ENCODE measurements around the gene ZMIZ1. TPM values are rescaled to one million over a fixed set of nuclear protein-coding genes. Genes with fewer than 3 reads are reported as not detected.

ZMIZ1 gene
- polyA plus RNA-seq, 1 donor from 2014 or later = 26.8 TPM

GRCh38 chr10:79287973-79288723 lies 219.4 kb downstream of the ZMIZ1 start:
- Histone ChIP-seq H3K36me3 (ENCODE audit: insufficient read depth, low read length) (peaks cover 5% of the 10 kb centered on the region), H3K9ac (ENCODE audit: low read length) (no peak overlapping the region), H3K4me3 (ENCODE audit: low read length) (no peak overlapping the region), H4K20me1 (ENCODE audit: insufficient read depth) (peaks cover 16% of the 10 kb centered on the region), H3F3A (ENCODE audit: insufficient read depth, low read length, poor library complexity, severe bottlenecking) (no peaks in the 10 kb centered on the region), H3K9me2 (ENCODE audit: insufficient read depth, low read length) (no peaks in the 10 kb centered on the region), H3K27ac (ENCODE audit: low read length) (no peak overlapping the region), H3K79me2 (replicated peaks; ENCODE audit: insufficient read depth, low read length) (peaks cover 3% of the 10 kb centered on the region), H3K27me3 (ENCODE audit: insufficient read depth, low read depth, low read length) (no peaks in the 10 kb centered on the region), H2AFZ (ENCODE audit: low read depth, low read length) (no peak overlapping the region), H3K9me3 (ENCODE audit: low read length) (no peaks in the 10 kb centered on the region), H3K4me2 (ENCODE audit: low read length) (no peak overlapping the region)
- no peak for TF ChIP-seq EZH2 (IDR thresholded peaks at IDR 0.05; ENCODE audit: borderline replicate concordance, insufficient read depth, low read length, poor library complexity, severe bottlenecking)

GRCh38 chr10:79289801-79290200 lies 221.0 kb downstream of the ZMIZ1 start:
- H3K9ac ChIP-seq (ENCODE audit: low read length) = no peak overlapping the region
- H3K9me2 ChIP-seq (ENCODE audit: insufficient read depth, low read length) = no peaks in the 10 kb centered on the region
- no peak overlapping the region for H2AFZ ChIP-seq (ENCODE audit: low read depth, low read length)
- no peaks in the 10 kb centered on the region for H3K27me3 ChIP-seq (ENCODE audit: insufficient read depth, low read depth, low read length)
- no peak overlapping the region for H3K4me2 ChIP-seq (ENCODE audit: low read length)
- no peak overlapping the region for H3K4me3 ChIP-seq (ENCODE audit: low read length)
- H3F3A ChIP-seq (ENCODE audit: insufficient read depth, low read length, poor library complexity, severe bottlenecking) = no peaks in the 10 kb centered on the region
- H3K27ac ChIP-seq (ENCODE audit: low read length) = no peak overlapping the region
- H3K9me3 ChIP-seq (ENCODE audit: low read length) = no peaks in the 10 kb centered on the region
- H3K79me2 ChIP-seq (replicated peaks; ENCODE audit: insufficient read depth, low read length) = peaks cover 3% of the 10 kb centered on the region
- TF ChIP-seq POLR2AphosphoS5 (IDR thresholded peaks at IDR 0.05) (no peak), CTCF (IDR thresholded peaks at IDR 0.05; ENCODE audit: poor library complexity, severe bottlenecking) (no peak), MXI1 (conservative IDR thresholded peaks at IDR 0.05; ENCODE audit: poor library complexity, severe bottlenecking) (no peak), REST (IDR thresholded peaks at IDR 0.05; ENCODE audit: borderline replicate concordance) (no peak), SMC3 (conservative IDR thresholded peaks at IDR 0.05; ENCODE audit: poor library complexity) (no peak), EZH2 (IDR thresholded peaks at IDR 0.05; ENCODE audit: borderline replicate concordance, insufficient read depth, low read length, poor library complexity, severe bottlenecking) (no peak), TAF1 (IDR thresholded peaks at IDR 0.05; ENCODE audit: low read depth) (no peak), RAD21 (conservative IDR thresholded peaks at IDR 0.05) (no peak), EP300 (conservative IDR thresholded peaks at IDR 0.05; ENCODE audit: poor library complexity, severe bottlenecking) (no peak)
- peaks cover 5% of the 10 kb centered on the region for H3K36me3 ChIP-seq (ENCODE audit: insufficient read depth, low read length)
- peaks cover 15% of the 10 kb centered on the region for H4K20me1 ChIP-seq (ENCODE audit: insufficient read depth)
